OCI-LY3 (cell line): ENCODE data around the gene EPHA2.

ENCODE experiments used
- CTCF ChIP-seq: fragments of 200-600, 300-600 bp; sonication (generic); IDR thresholded peaks from 2 replicates; pipeline ENCODE4 v1.5.1; 2014; ENCODE audit warnings: antibody characterized with exemption, low read length, low read depth
- EZH2phosphoT487 ChIP-seq: fragments of 200-600 bp; shearing (Covaris generic); IDR thresholded peaks from 2 replicates; pipeline ENCODE4 v1.6.1; 2018; ENCODE audit warnings: antibody characterized with exemption, mixed run types, low read depth

- TF ChIP-seq CTCF: no peak
- TF ChIP-seq EZH2phosphoT487: no peak
These were observed 72.4 kb downstream of the EPHA2 start for GRCh38 chr1:16083486-16083885.
